ENCODE data around the gene EZH2.
A peak's percentile ranks its signal among the peaks of the same experiment; 100 is the strongest.

EZH2 gene

GRCh38 chr7:148901178-148901577 lies 17.1 kb upstream of the EZH2 start:
- no peak overlapping the region for H3K4me3 ChIP-seq (ENCODE audit: low read length)
- DNase-seq (ENCODE audit: low read depth, low spot score): no peak
- H3K27ac ChIP-seq (ENCODE audit: low read length): no peak overlapping the region
- no CpG with 5 or more reads among the region's 3 CpGs for WGBS (ENCODE audit: insufficient coverage, insufficient read length)
- H3K27me3 ChIP-seq (ENCODE audit: control insufficient read depth, insufficient read depth, low read length): no peaks in the 10 kb centered on the region
- no peaks in the 10 kb centered on the region for H3K36me3 ChIP-seq (ENCODE audit: control insufficient read depth, insufficient read depth, low read length)
- no peaks in the 10 kb centered on the region for H3K4me1 ChIP-seq (ENCODE audit: control insufficient read depth, insufficient read depth, low read length)
- H3K9me3 ChIP-seq (ENCODE audit: control insufficient read depth, insufficient read depth, low read length): no peaks in the 10 kb centered on the region

- no CpG with 5 or more reads among the region's 6 CpGs for WGBS (ENCODE audit: insufficient coverage, insufficient read length)
- no peak for DNase-seq (ENCODE audit: low read depth, low spot score)
- Histone ChIP-seq H3K4me1 (ENCODE audit: control insufficient read depth, insufficient read depth, low read length) (no peaks in the 10 kb centered on the region), H3K9me3 (ENCODE audit: control insufficient read depth, insufficient read depth, low read length) (no peaks in the 10 kb centered on the region), H3K36me3 (ENCODE audit: control insufficient read depth, insufficient read depth, low read length) (no peaks in the 10 kb centered on the region), H3K27ac (ENCODE audit: low read length) (no peak overlapping the region), H3K27me3 (ENCODE audit: control insufficient read depth, insufficient read depth, low read length) (no peaks in the 10 kb centered on the region), H3K4me3 (ENCODE audit: low read length) (no peak overlapping the region)
Measured at GRCh38 chr7:148898845-148899484, 14.9 kb upstream of the EZH2 start.

- Histone ChIP-seq H3K4me3 (ENCODE audit: low read length) (no peak overlapping the region), H3K36me3 (ENCODE audit: control insufficient read depth, insufficient read depth, low read length) (no peaks in the 10 kb centered on the region), H3K27ac (ENCODE audit: low read length) (no peak overlapping the region), H3K27me3 (ENCODE audit: control insufficient read depth, insufficient read depth, low read length) (no peaks in the 10 kb centered on the region), H3K4me1 (ENCODE audit: control insufficient read depth, insufficient read depth, low read length) (no peaks in the 10 kb centered on the region), H3K9me3 (ENCODE audit: control insufficient read depth, insufficient read depth, low read length) (no peaks in the 10 kb centered on the region)
- DNase-seq (ENCODE audit: low read depth, low spot score): no peak
- WGBS (ENCODE audit: insufficient coverage, insufficient read length): no CpG with 5 or more reads among the region's 2 CpGs
Measured at GRCh38 chr7:148894591-148894990, 10.5 kb upstream of the EZH2 start.

GRCh38 chr7:148893071-148893470 lies 9.0 kb upstream of the EZH2 start:
- H3K4me1 ChIP-seq (ENCODE audit: control insufficient read depth, insufficient read depth, low read length): no peaks in the 10 kb centered on the region
- H3K27me3 ChIP-seq (ENCODE audit: control insufficient read depth, insufficient read depth, low read length): no peaks in the 10 kb centered on the region
- no peak overlapping the region for H3K27ac ChIP-seq (ENCODE audit: low read length)
- H3K36me3 ChIP-seq (ENCODE audit: control insufficient read depth, insufficient read depth, low read length): no peaks in the 10 kb centered on the region
- no peaks in the 10 kb centered on the region for H3K9me3 ChIP-seq (ENCODE audit: control insufficient read depth, insufficient read depth, low read length)
- no peak for DNase-seq (ENCODE audit: low read depth, low spot score)
- no CpG with 5 or more reads among the region's 2 CpGs for WGBS (ENCODE audit: insufficient coverage, insufficient read length)
- H3K4me3 ChIP-seq (ENCODE audit: low read length): no peak overlapping the region

GRCh38 chr7:148888300-148888699 lies 4.2 kb upstream of the EZH2 start:
- Histone ChIP-seq H3K27ac (ENCODE audit: low read length) (no peak overlapping the region), H3K4me3 (ENCODE audit: low read length) (no peak overlapping the region), H3K9me3 (ENCODE audit: control insufficient read depth, insufficient read depth, low read length) (no peaks in the 10 kb centered on the region), H3K4me1 (ENCODE audit: control insufficient read depth, insufficient read depth, low read length) (no peaks in the 10 kb centered on the region), H3K27me3 (ENCODE audit: control insufficient read depth, insufficient read depth, low read length) (no peaks in the 10 kb centered on the region), H3K36me3 (ENCODE audit: control insufficient read depth, insufficient read depth, low read length) (no peaks in the 10 kb centered on the region)
- no CpG with 5 or more reads among the region's 7 CpGs for WGBS (ENCODE audit: insufficient coverage, insufficient read length)
- no peak for DNase-seq (ENCODE audit: low read depth, low spot score)

- Histone ChIP-seq H3K4me3 (ENCODE audit: low read length) (no peak overlapping the region), H3K27ac (ENCODE audit: low read length) (no peak overlapping the region), H3K36me3 (ENCODE audit: control insufficient read depth, insufficient read depth, low read length) (no peaks in the 10 kb centered on the region), H3K4me1 (ENCODE audit: control insufficient read depth, insufficient read depth, low read length) (no peaks in the 10 kb centered on the region), H3K27me3 (ENCODE audit: control insufficient read depth, insufficient read depth, low read length) (no peaks in the 10 kb centered on the region), H3K9me3 (ENCODE audit: control insufficient read depth, insufficient read depth, low read length) (no peaks in the 10 kb centered on the region)
- no CpG with 5 or more reads among the region's 4 CpGs for WGBS (ENCODE audit: insufficient coverage, insufficient read length)
- DNase-seq (ENCODE audit: low read depth, low spot score): no peak
Measured at GRCh38 chr7:148886844-148887243, 2.8 kb upstream of the EZH2 start.

- no CpG with 5 or more reads among the region's 101 CpGs for WGBS (ENCODE audit: insufficient coverage, insufficient read length)
- Histone ChIP-seq H3K36me3 (ENCODE audit: control insufficient read depth, insufficient read depth, low read length) (no peaks in the 10 kb centered on the region), H3K4me1 (ENCODE audit: control insufficient read depth, insufficient read depth, low read length) (no peaks in the 10 kb centered on the region), H3K9me3 (ENCODE audit: control insufficient read depth, insufficient read depth, low read length) (no peaks in the 10 kb centered on the region), H3K27me3 (ENCODE audit: control insufficient read depth, insufficient read depth, low read length) (no peaks in the 10 kb centered on the region), H3K27ac (ENCODE audit: low read length) (no peak overlapping the region), H3K4me3 (ENCODE audit: low read length) (peak overlapping the region; percentile 89)
- peak; percentile 52 for DNase-seq (ENCODE audit: low read depth, low spot score)
Measured at GRCh38 chr7:148884299-148885022, 370 bp upstream of the EZH2 start.

- no peaks in the 10 kb centered on the region for H3K27me3 ChIP-seq (ENCODE audit: control insufficient read depth, insufficient read depth, low read length)
- no peaks in the 10 kb centered on the region for H3K9me3 ChIP-seq (ENCODE audit: control insufficient read depth, insufficient read depth, low read length)
- peak overlapping the region; percentile 89 for H3K4me3 ChIP-seq (ENCODE audit: low read length)
- no CpG with 5 or more reads among the region's 88 CpGs for WGBS (ENCODE audit: insufficient coverage, insufficient read length)
- H3K36me3 ChIP-seq (ENCODE audit: control insufficient read depth, insufficient read depth, low read length): no peaks in the 10 kb centered on the region
- DNase-seq (ENCODE audit: low read depth, low spot score): no peak
- no peak overlapping the region for H3K27ac ChIP-seq (ENCODE audit: low read length)
- H3K4me1 ChIP-seq (ENCODE audit: control insufficient read depth, insufficient read depth, low read length): no peaks in the 10 kb centered on the region
Measured at GRCh38 chr7:148883266-148884048, 634 bp downstream of the EZH2 start.

GRCh38 chr7:148882841-148883265 lies 1.2 kb downstream of the EZH2 start:
- Histone ChIP-seq H3K27me3 (ENCODE audit: control insufficient read depth, insufficient read depth, low read length) (no peaks in the 10 kb centered on the region), H3K4me3 (ENCODE audit: low read length) (peak overlapping the region; percentile 89; the same call in 1 of the 2 replicates), H3K9me3 (ENCODE audit: control insufficient read depth, insufficient read depth, low read length) (no peaks in the 10 kb centered on the region), H3K27ac (ENCODE audit: low read length) (no peak overlapping the region), H3K36me3 (ENCODE audit: control insufficient read depth, insufficient read depth, low read length) (no peaks in the 10 kb centered on the region), H3K4me1 (ENCODE audit: control insufficient read depth, insufficient read depth, low read length) (no peaks in the 10 kb centered on the region)
- DNase-seq (ENCODE audit: low read depth, low spot score): no peak
- no CpG with 5 or more reads among the region's 12 CpGs for WGBS (ENCODE audit: insufficient coverage, insufficient read length)

GRCh38 chr7:148882192-148882591 lies 1.9 kb downstream of the EZH2 start:
- no peak for DNase-seq (ENCODE audit: low read depth, low spot score)
- H3K4me1 ChIP-seq (ENCODE audit: control insufficient read depth, insufficient read depth, low read length): no peaks in the 10 kb centered on the region
- no peaks in the 10 kb centered on the region for H3K36me3 ChIP-seq (ENCODE audit: control insufficient read depth, insufficient read depth, low read length)
- H3K27me3 ChIP-seq (ENCODE audit: control insufficient read depth, insufficient read depth, low read length): no peaks in the 10 kb centered on the region
- no peak overlapping the region for H3K27ac ChIP-seq (ENCODE audit: low read length)
- H3K9me3 ChIP-seq (ENCODE audit: control insufficient read depth, insufficient read depth, low read length): no peaks in the 10 kb centered on the region
- no peak overlapping the region for H3K4me3 ChIP-seq (ENCODE audit: low read length)
- no CpG with 5 or more reads among the region's 5 CpGs for WGBS (ENCODE audit: insufficient coverage, insufficient read length)

All from iPS DF 6.9 (cell line).